Retinal pigment epithelial cell (primary cell): Measurements from ENCODE around the gene PTPN23.
A peak's percentile ranks its signal among the peaks of the same experiment; 100 is the strongest.
"Not testable (repeated sequence)": the region's sequence is repeated elsewhere in the genome, so short reads cannot be mapped to it uniquely, and the experiment has no call there.

Experiments
- DNase-seq: peaks from one replicate; pipeline ENCODE4 v3.0.0-alpha.2; 2010; ENCODE audit warnings: low read depth
- H3K4me3 ChIP-seq: 2 replicates; pipeline ENCODE4 v1.5.1; 2011; ENCODE audit warnings: mild to moderate bottlenecking, low read length, control low read depth, moderate library complexity
- CTCF ChIP-seq: conservative IDR thresholded peaks from 2 replicates; pipeline ENCODE4 v1.5.1; 2011; ENCODE audit warnings: low read depth, low read length, control low read depth, inconsistent platforms

The PTPN23 gene

GRCh38 chr3:47359323-47359722 is 21.5 kb upstream of the PTPN23 start:
- no peak for DNase-seq
- TF ChIP-seq CTCF, result no peak
- H3K4me3 ChIP-seq, result no peak overlapping the region

GRCh38 chr3:47360110-47360517 is 20.7 kb upstream of the PTPN23 start:
- H3K4me3 ChIP-seq, DNase-seq: not testable (repeated sequence)

GRCh38 chr3:47362701-47363100 is 18.1 kb upstream of the PTPN23 start:
- no peak overlapping the region for H3K4me3 ChIP-seq
- no peak for TF ChIP-seq CTCF
- no peak for DNase-seq

- no peak for TF ChIP-seq CTCF
- no peak for DNase-seq
- no peak overlapping the region for H3K4me3 ChIP-seq
These were observed 15.3 kb upstream of the PTPN23 start for GRCh38 chr3:47365213-47366153.

- no peak for DNase-seq
- no peak for TF ChIP-seq CTCF
- H3K4me3 ChIP-seq, result no peak overlapping the region
These were observed 14.0 kb upstream of the PTPN23 start for GRCh38 chr3:47366833-47367232.

- no peak for TF ChIP-seq CTCF
- no peak for DNase-seq
- no peak overlapping the region for H3K4me3 ChIP-seq
These were observed 13.2 kb upstream of the PTPN23 start for GRCh38 chr3:47367631-47368030.

GRCh38 chr3:47370020-47370419 is 10.8 kb upstream of the PTPN23 start:
- not testable (repeated sequence) for DNase-seq, H3K4me3 ChIP-seq

- no peak for DNase-seq
- H3K4me3 ChIP-seq, result no peak overlapping the region
- peak; percentile 27 for TF ChIP-seq CTCF
These were observed 9.7 kb upstream of the PTPN23 start for GRCh38 chr3:47370887-47371697.
